ENCODE data around the gene SUSD4.
"Not testable (repeated sequence)": the region's sequence is repeated elsewhere in the genome, so short reads cannot be mapped to it uniquely, and the experiment has no call there.

Gene SUSD4

GRCh38 chr1:223256034-223256433 is 107.9 kb downstream of the SUSD4 start:
- DNase-seq (ENCODE audit: low read depth in 1 of 2, low spot score in 1 of 2), result no peak

DNA sequence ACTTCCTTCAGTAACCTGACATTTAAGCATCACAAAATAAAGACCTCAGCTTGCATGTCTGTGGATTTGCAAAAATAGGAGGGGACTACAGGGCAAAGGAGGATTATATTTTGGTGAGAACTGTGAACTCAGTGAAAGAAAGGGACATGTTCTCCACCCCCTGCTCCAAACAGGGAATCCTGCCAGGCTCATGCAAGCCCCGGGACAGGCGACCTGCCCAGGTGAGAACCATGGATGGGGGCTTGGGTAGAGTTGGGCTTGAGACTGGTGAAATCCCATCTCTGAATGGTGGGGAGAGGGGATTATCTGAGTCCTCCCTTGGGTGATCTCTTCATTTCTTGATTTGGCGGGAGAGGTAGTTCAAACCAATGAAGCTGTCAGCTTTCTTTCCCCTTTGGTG is 110.1 kb downstream of the SUSD4 start:
- no peak for DNase-seq (ENCODE audit: low read depth in 1 of 2, low spot score in 1 of 2)

- DNase-seq (ENCODE audit: low read depth in 1 of 2, low spot score in 1 of 2), result not testable (repeated sequence)
These were observed 112.6 kb downstream of the SUSD4 start for GRCh38 chr1:223251387-223251786.

- DNase-seq (ENCODE audit: low read depth in 1 of 2, low spot score in 1 of 2), result no peak
These were observed 113.4 kb downstream of the SUSD4 start for GRCh38 chr1:223250632-223251015.

- DNase-seq (ENCODE audit: low read depth in 1 of 2, low spot score in 1 of 2), result no peak
These were observed 113.9 kb downstream of the SUSD4 start for GRCh38 chr1:223249854-223250631.

- no peak for DNase-seq (ENCODE audit: low read depth in 1 of 2, low spot score in 1 of 2)
These were observed 115.2 kb downstream of the SUSD4 start for GRCh38 chr1:223248770-223249140.

DNA sequence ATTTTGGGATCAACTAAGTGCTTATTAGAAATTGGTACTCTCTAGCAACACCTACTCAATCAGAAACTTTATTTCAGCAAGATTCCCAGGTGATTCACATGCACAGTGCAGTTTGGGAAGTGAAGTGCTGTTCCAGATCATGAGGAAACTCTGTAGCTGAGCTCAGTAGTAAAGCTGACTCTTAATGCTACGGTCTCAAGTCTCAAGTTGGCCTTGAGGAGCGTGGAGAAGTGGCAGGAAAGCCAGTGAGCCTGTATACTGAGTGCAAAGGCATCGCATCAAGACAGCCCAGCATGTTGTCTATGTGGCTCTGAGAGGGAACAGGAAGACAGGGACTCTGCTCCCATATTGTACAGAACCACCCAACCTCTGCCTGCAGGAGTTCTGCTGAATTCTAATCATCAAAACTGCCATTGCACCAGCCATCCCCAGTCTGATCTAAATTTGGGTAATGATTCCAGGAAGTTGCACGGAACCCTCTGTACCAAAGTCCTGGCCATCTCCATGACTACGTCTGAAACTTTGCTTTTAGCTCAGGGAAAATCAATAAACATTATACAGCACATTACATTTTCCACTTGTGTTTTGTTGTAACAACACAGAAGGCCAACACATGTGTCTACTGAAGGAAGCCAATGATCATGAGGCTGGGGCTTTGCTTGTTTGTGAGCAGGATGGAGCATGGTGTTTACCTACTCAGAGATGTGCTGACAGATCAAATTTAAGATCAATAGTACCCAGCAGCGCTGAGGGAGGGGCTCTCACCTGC is 115.8 kb downstream of the SUSD4 start:
- no peak for DNase-seq (ENCODE audit: low read depth in 1 of 2, low spot score in 1 of 2)

- no peak for DNase-seq (ENCODE audit: low read depth in 1 of 2, low spot score in 1 of 2)
These were observed 117.4 kb downstream of the SUSD4 start for GRCh38 chr1:223246476-223247112.

DNA sequence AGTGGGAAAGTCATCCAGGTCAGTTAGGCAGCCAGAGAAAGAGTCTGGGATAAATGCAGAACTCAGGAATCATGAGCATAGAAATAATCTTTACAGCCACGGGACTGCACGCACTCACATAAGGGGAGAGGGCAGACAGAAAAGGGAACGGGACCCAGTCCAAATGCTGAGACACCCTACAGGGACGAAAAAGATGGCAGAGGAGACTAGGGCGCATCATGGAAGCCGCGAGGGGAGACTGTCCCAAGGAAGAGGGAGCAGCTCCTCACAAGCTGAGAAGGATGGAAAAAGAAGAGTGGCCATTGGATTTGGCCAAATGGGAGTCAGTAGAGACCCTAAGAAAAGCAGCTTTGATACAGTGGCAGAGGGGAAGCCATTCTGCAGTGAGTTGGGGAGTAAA is 118.0 kb downstream of the SUSD4 start:
- DNase-seq (ENCODE audit: low read depth in 1 of 2, low spot score in 1 of 2), result no peak

DNA sequence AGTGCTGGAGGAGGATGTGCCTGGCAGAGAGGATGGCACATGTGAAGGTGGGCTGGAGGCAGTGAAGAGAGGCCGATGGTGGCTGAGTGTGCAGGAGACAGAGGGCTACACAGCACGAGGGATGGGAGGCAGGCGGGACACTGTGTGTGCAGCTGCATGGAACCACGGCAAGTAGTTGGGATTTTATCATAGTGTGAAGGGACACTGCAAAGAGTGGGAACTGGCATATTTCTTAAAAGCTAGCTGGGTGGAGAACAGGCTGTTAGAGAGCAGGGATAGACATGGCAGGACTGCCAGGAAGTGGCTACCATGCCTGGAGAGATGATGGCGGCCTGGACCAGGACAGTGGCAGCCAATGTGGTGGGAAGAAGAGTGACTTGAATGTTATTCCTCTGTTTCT is 118.6 kb downstream of the SUSD4 start:
- DNase-seq (ENCODE audit: low read depth in 1 of 2, low spot score in 1 of 2), result no peak

DNA sequence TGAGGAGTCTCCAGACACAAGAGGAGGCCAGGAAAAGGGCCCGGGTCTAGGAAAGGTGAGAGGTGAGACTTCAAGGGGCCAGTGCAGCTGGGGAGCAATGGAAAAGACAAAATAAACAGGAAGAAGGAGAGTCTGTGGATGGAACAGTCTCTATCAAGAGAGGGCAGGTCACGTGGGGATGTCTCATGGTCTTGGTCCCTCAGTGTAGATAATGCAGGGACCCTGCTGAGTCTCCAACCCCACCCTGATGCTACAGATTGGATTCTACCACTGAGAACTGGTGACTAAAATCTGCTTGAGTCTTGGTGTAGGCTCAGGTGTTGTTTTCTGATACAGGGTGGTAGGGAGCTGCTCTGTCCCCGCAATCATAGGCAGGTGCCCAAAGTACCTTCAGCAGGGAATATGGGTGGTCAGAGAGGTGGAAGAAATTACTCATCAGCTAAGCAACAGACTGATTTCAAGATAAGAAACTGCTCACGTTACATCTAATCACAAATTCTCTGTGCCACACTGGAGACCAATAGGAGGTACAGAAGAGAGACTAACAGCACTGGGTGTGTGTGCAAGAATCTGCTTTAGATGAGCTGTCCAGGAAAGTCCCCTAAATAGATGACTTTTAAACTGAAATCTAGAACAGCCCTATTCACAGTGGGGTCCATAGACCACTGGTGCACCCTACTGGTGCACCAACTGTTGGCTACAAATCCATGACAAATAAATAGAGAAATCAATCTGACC is 119.4 kb downstream of the SUSD4 start:
- no peak for DNase-seq (ENCODE audit: low read depth in 1 of 2, low spot score in 1 of 2)

GRCh38 chr1:223243441-223244050 is 120.4 kb downstream of the SUSD4 start:
- DNase-seq (ENCODE audit: low read depth in 1 of 2, low spot score in 1 of 2), result no peak

DNA sequence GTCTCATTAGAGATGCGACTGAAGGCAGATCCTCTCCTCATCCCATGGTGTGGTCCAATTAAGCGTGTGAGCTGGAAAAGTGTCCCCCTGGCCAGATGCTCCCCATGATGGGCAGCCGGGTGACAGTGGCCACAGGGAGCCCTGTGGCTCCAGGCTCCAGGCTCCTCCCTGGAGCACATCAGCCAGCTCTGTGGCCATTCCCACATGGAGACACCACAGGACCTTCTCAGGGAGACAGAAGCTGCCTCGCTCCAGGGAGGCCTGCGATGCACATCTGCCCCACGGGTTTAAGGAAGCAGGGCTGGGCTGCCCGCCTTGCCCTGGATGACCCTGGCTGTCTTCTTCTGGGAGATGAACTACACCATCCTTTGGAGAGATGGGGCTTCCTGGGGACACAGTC is 121.0 kb downstream of the SUSD4 start:
- no peak for DNase-seq (ENCODE audit: low read depth in 1 of 2, low spot score in 1 of 2)

DNA sequence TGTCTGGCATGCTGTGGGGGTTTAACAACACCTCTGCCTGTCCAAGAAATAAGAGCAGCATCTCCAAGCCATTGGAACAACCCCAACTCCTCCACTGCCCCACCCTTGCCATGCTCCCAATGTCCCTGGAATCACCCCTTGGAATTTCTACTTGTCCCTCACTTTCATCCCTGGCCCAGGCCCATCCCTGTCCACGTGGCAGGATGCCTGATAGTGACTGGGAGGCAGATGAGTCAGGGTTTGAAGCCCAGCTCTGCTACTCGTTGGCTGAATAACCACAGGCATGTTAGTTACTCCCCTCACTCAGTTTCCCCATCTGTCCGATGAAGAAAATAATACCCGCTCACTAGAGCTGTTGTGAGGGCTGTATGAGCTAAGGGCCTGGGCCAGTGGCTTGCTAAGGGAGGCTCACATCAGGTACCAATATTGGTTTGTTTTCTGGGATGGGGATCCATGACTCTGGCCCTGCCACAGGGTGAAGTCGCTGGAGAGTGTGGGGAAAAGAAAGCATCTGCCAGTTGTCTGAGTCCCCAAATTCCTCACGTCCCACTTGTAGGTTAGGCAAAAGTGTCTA is 121.5 kb downstream of the SUSD4 start:
- DNase-seq (ENCODE audit: low read depth in 1 of 2, low spot score in 1 of 2), result no peak

DNA sequence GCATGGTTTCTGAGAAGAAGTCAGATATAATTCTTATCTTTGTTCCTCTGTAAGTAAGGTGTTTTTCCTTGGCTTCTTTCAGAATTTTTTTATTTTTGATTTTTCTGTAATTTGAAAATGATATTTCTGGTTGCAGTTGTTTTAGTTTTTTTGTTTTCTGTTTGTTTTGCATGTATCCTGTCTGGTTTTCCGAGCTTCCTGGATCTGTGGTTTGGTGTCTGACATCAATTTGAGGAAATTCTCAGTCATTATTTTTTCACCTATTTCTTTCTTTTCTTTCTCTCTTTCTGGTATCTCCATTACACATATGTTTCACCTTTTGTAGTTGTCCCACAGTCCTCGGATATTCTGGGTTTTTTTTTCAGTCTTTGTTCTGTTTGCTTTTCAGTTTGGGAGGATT is 123.9 kb downstream of the SUSD4 start:
- no peak for DNase-seq (ENCODE audit: low read depth in 1 of 2, low spot score in 1 of 2)

- no peak for DNase-seq (ENCODE audit: low read depth in 1 of 2, low spot score in 1 of 2)
These were observed 128.9 kb downstream of the SUSD4 start for GRCh38 chr1:223235091-223235490.

- no peak for DNase-seq (ENCODE audit: low read depth in 1 of 2, low spot score in 1 of 2)
These were observed 129.4 kb downstream of the SUSD4 start for GRCh38 chr1:223234534-223234933.

DNA sequence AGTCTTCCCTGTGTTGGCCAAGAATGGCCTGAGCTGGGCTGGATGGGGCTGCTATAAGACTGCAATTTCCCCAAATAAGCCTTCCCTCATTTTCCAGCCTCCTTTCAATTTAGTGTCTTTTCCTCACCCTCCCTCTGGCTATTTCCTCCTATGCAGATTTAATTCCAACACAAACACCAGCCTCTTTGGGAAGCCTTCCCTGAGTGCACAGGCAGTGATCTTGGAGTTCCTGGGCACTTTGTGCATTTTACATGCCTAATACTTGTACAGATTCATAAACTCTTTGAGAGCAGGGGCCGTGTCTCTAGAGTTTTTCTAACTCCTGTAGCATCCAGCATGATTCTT is 129.8 kb downstream of the SUSD4 start:
- DNase-seq (ENCODE audit: low read depth in 1 of 2, low spot score in 1 of 2), result no peak

GRCh38 chr1:223233410-223234169 is 130.4 kb downstream of the SUSD4 start:
- no peak for DNase-seq (ENCODE audit: low read depth in 1 of 2, low spot score in 1 of 2)

DNA sequence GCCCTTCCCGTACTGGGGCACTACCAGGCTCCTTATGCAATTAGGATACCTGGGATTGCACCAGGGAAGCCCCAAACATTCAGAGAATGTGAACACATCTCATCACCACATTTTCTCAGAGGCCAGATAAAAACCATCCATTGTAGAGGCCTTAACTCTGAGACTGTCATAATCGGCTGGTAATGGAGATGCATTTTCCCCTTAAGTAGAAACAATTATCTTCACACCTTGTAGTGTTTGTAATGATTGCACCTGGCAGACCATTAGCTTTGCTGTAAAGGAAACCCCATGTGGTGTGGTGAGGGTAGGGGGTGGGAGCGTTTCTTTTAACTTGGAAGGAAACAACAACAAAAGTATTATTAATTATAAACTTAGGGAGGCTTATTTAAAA is 131.0 kb downstream of the SUSD4 start:
- no peak for DNase-seq (ENCODE audit: low read depth in 1 of 2, low spot score in 1 of 2)
